Panc1 (cell line): ENCODE measurements around the gene LLPH. TPM values are rescaled to one million over a fixed set of nuclear protein-coding genes. Genes with fewer than 3 reads are reported as not detected.

Source experiments
- ATAC-seq: fragments of 200-7000 bp; cut with Tn5 transposase; 2 replicates; pipeline ENCODE4 v1.9.1; 2020; ENCODE audit warnings: mild to moderate bottlenecking, moderate library complexity
- BruUV-seq: library from RNA; stranded (reverse); fragments of 400-500 nt; replicated peaks from 2 replicates; lab custom pipeline; 2021; lab: Mats Ljungman, UMichigan
- CTCF ChIA-PET: fragments of 300-600 bp; sonication (Branson Sonifier 250); formaldehyde crosslinking; loops from one replicate; lab custom pipeline; 2022; ENCODE audit warnings: antibody characterized with exemption; lab: Charles Lee
- POLR2A ChIA-PET: fragments of 300-600 bp; sonication (Branson Sonifier 250); formaldehyde crosslinking; loops from one replicate; lab custom pipeline; 2022; ENCODE audit warnings: antibody characterized with exemption; lab: Charles Lee
- DNase-seq: peaks from one replicate; pipeline ENCODE4 v3.0.0-alpha.2; 2010; ENCODE audit warnings: low read depth, low spot score
- H3K27ac ChIP-seq: 2 replicates; pipeline ENCODE4 v1.5.1; 2011; ENCODE audit warnings: mild to moderate bottlenecking, low read length, inconsistent platforms
- H3K27me3 ChIP-seq: fragments of 200-500 bp; sonication (Bioruptor generic); 2 replicates; pipeline ENCODE4 v1.6.0; 2014; ENCODE audit warnings: low read length, inconsistent platforms; ENCODE audit not compliant: control insufficient read depth, insufficient read depth
- H3K36me3 ChIP-seq: fragments of 200-500 bp; sonication (Bioruptor generic); 2 replicates; pipeline ENCODE4 v1.5.1; 2014; ENCODE audit warnings: inconsistent platforms, mild to moderate bottlenecking, low read length, moderate library complexity; ENCODE audit not compliant: control insufficient read depth, insufficient read depth
- H3K4me1 ChIP-seq: 2 replicates; pipeline ENCODE4 v1.5.1; 2011; ENCODE audit warnings: inconsistent platforms, mild to moderate bottlenecking, low read length, moderate library complexity; ENCODE audit not compliant: control insufficient read depth, insufficient read depth
- H3K4me3 ChIP-seq, 2 experiments: 2 replicates each; pipeline ENCODE4 v1.5.1; 2011 to 2012; ENCODE audit warnings: low read depth in 2 of 2, low read length in 2 of 2, mild to moderate bottlenecking in 2 of 2, inconsistent platforms in 1 of 2, moderate library complexity in 1 of 2
- H3K9me3 ChIP-seq: fragments of 200-500 bp; sonication (Bioruptor generic); 2 replicates; pipeline ENCODE4 v1.5.1; 2014; ENCODE audit warnings: low read depth, mild to moderate bottlenecking, inconsistent platforms, low read length, moderate library complexity; ENCODE audit not compliant: control insufficient read depth, insufficient read depth
- CTCF ChIP-seq: fragments of 450-650 bp; IDR thresholded peaks from 2 replicates; pipeline ENCODE4 v1.5.1; 2017; ENCODE audit warnings: mild to moderate bottlenecking
- POLR2AphosphoS5 ChIP-seq: IDR thresholded peaks from 2 replicates; pipeline ENCODE4 v1.6.1; 2012; ENCODE audit warnings: mild to moderate bottlenecking, low read depth, low read length, moderate library complexity
- REST ChIP-seq, 2 experiments: IDR thresholded peaks; 2 replicates each; pipeline ENCODE4 v1.6.1; 2011 to 2012; ENCODE audit warnings: low read depth in 2 of 2, control low read depth in 1 of 2, low read length in 1 of 2, mild to moderate bottlenecking in 1 of 2, moderate library complexity in 1 of 2; ENCODE audit not compliant: insufficient read depth in 1 of 2
- SIN3A ChIP-seq: IDR thresholded peaks from 2 replicates; pipeline ENCODE4 v1.6.1; 2012; ENCODE audit warnings: low read depth, mild to moderate bottlenecking, low read length, moderate library complexity, borderline replicate concordance; ENCODE audit not compliant: insufficient read depth
- TCF7L2 ChIP-seq: IDR thresholded peaks from 2 replicates; pipeline ENCODE4 v1.6.1; 2011; ENCODE audit warnings: mild to moderate bottlenecking, low read depth, low read length, inconsistent platforms
- in situ Hi-C: cut with HindIII; loops from 2 replicates; pipeline ENCODE4 v1.10.0; 2016; ENCODE audit warnings: low sequenced_read_pairs, low pct_unique_long_range_greater_than_20kb
- intact Hi-C: fragments of 100-400 bp; cut with micrococcal nuclease; formaldehyde crosslinking; loops from one replicate; pipeline ENCODE4 v1.10.0; 2022; ENCODE audit not compliant: unreplicated experiment
- total RNA-seq: library from RNA; stranded (reverse); gene quantifications from one replicate; pipeline ENCODE4 v1.2.1, GENCODE V29; 2021; ENCODE audit not compliant: unreplicated experiment

The LLPH gene
- total RNA-seq, 1 experiment from 2014 or later: 40.5 TPM

GRCh38 chr12:66132408-66132807 is 1.9 kb upstream of the LLPH start:
- DNase-seq (peak; percentile 27), ATAC-seq (peak; percentile 40; the same call in 1 of the 2 replicates)
- Histone ChIP-seq H3K36me3 (peaks cover 33% of the 10 kb centered on the region), H3K27ac (no peak overlapping the region), H3K4me1 (peaks cover 8% of the 10 kb centered on the region), H3K27me3 (no peaks in the 10 kb centered on the region), H3K9me3 (no peaks in the 10 kb centered on the region), H3K4me3 (no peak overlapping the region)
- intact Hi-C loops: no loop called here
- ChIA-PET POLR2A (no interaction called here), CTCF (no interaction called here)
- no TSS peak for BruUV-seq
- TF ChIP-seq POLR2AphosphoS5 (no peak), CTCF (no peak), TCF7L2 (no peak), SIN3A (no peak), REST (IDR thresholded peaks at IDR 0.05; ENCODE audit: insufficient read depth in 1 of 2, low read depth in 2 of 2, low read length in 1 of 2) (no peak)
- in situ Hi-C loops: no loop called here

GRCh38 chr12:66131067-66131688 is 628 bp upstream of the LLPH start:
- Histone ChIP-seq H3K9me3 (no peaks in the 10 kb centered on the region), H3K36me3 (peaks cover 28% of the 10 kb centered on the region), H3K4me3 (peak overlapping the region; percentile 67 to 93), H3K27ac (peak overlapping the region; percentile 85), H3K4me1 (peaks cover 8% of the 10 kb centered on the region), H3K27me3 (no peaks in the 10 kb centered on the region)
- ATAC-seq (peak; percentile 50), DNase-seq (no peak)
- POLR2A ChIA-PET: interaction anchor here (0.6 kb wide), 1 partner anchor 39 kb away, joined by 7 read pairs; the partner anchor contains the start of gene TMBIM4
- intact Hi-C loops (no loop called here), in situ Hi-C loops (no loop called here)
- BruUV-seq: TSS peak; percentile 95
- CTCF ChIA-PET: interaction anchor here (1.6 kb wide), 1 partner anchor 14 kb away, joined by 4 read pairs; no protein-coding TSS in a partner anchor
- TF ChIP-seq CTCF (no peak), TCF7L2 (no peak), REST (IDR thresholded peaks at IDR 0.05; ENCODE audit: insufficient read depth in 1 of 2, low read depth in 2 of 2, low read length in 1 of 2) (no peak), SIN3A (no peak), POLR2AphosphoS5 (no peak)
